ENCODE results near the gene CYP26B1. TPM values are rescaled to one million over a fixed set of nuclear protein-coding genes. Genes with fewer than 3 reads are reported as not detected.
A peak's percentile ranks its signal among the peaks of the same experiment; 100 is the strongest.

The CYP26B1 gene
- total RNA-seq, 1 experiment from 2014 or later, result 2.7 TPM

- H3K27me3 ChIP-seq (replicated peaks; ENCODE audit: insufficient read depth, low read depth, low read length, poor library complexity), result peaks cover 39% of the 10 kb centered on the region
- POLR2A ChIA-PET (ENCODE audit: low non-redundant PET), result no interaction called here
- H3K36me3 ChIP-seq (ENCODE audit: insufficient read depth, low read length, poor library complexity, severe bottlenecking), result no peaks in the 10 kb centered on the region
- BruUV-seq (replicated peaks), result no TSS peak
- TF ChIP-seq CTCF (conservative IDR thresholded peaks at IDR 0.05; ENCODE audit: low read depth, low read length), result no peak
- no peak for TF ChIP-seq EZH2 (IDR thresholded peaks at IDR 0.05; ENCODE audit: borderline replicate concordance, low read depth, low read length, poor library complexity, severe bottlenecking)
- CTCF ChIA-PET, result no interaction called here
- no peak overlapping the region for H3K27ac ChIP-seq (ENCODE audit: low read depth, low read length, poor library complexity, severe bottlenecking)
- intact Hi-C loops (cut with micrococcal nuclease; ENCODE audit: unreplicated experiment), result loop anchor here (5.0 to 10.0 kb wide), 3 partner anchors 343 to 531 kb away; no protein-coding TSS in a partner anchor
- peaks cover 30% of the 10 kb centered on the region for H3K4me1 ChIP-seq (ENCODE audit: insufficient read depth, low read length, poor library complexity, severe bottlenecking)
- peak overlapping the region; percentile 60 for H3K4me3 ChIP-seq (ENCODE audit: low read depth, low read length, poor library complexity, severe bottlenecking)
- H3K9me3 ChIP-seq (ENCODE audit: low read depth, low read length, poor library complexity, severe bottlenecking), result no peaks in the 10 kb centered on the region
- peak; percentile 27 for DNase-seq (ENCODE audit: low spot score)
These were observed 1.9 kb downstream of the CYP26B1 start for GRCh38 chr2:72145658-72146329.

- intact Hi-C loops (cut with micrococcal nuclease; ENCODE audit: unreplicated experiment), result loop anchor here (5.0 to 10.0 kb wide), 3 partner anchors 343 to 530 kb away; no protein-coding TSS in a partner anchor
- Histone ChIP-seq H3K9me3 (ENCODE audit: low read depth, low read length, poor library complexity, severe bottlenecking) (no peaks in the 10 kb centered on the region), H3K36me3 (ENCODE audit: insufficient read depth, low read length, poor library complexity, severe bottlenecking) (no peaks in the 10 kb centered on the region), H3K4me1 (ENCODE audit: insufficient read depth, low read length, poor library complexity, severe bottlenecking) (peaks cover 30% of the 10 kb centered on the region), H3K4me3 (ENCODE audit: low read depth, low read length, poor library complexity, severe bottlenecking) (peak overlapping the region; percentile 60), H3K27me3 (replicated peaks; ENCODE audit: insufficient read depth, low read depth, low read length, poor library complexity) (peaks cover 39% of the 10 kb centered on the region), H3K27ac (ENCODE audit: low read depth, low read length, poor library complexity, severe bottlenecking) (no peak overlapping the region)
- peak; percentile 62 for DNase-seq (ENCODE audit: low spot score)
- POLR2A ChIA-PET (ENCODE audit: low non-redundant PET), result no interaction called here
- CTCF ChIA-PET, result no interaction called here
- no TSS peak for BruUV-seq (replicated peaks)
- TF ChIP-seq EZH2 (IDR thresholded peaks at IDR 0.05; ENCODE audit: borderline replicate concordance, low read depth, low read length, poor library complexity, severe bottlenecking), result no peak
- TF ChIP-seq CTCF (conservative IDR thresholded peaks at IDR 0.05; ENCODE audit: low read depth, low read length), result no peak
These were observed 2.4 kb downstream of the CYP26B1 start for GRCh38 chr2:72145289-72145657.

GRCh38 chr2:72144632-72145288 lies 2.9 kb downstream of the CYP26B1 start:
- TF ChIP-seq EZH2 (IDR thresholded peaks at IDR 0.05; ENCODE audit: borderline replicate concordance, low read depth, low read length, poor library complexity, severe bottlenecking) (no peak), CTCF (conservative IDR thresholded peaks at IDR 0.05; ENCODE audit: low read depth, low read length) (no peak)
- H3K36me3 ChIP-seq (ENCODE audit: insufficient read depth, low read length, poor library complexity, severe bottlenecking), result no peaks in the 10 kb centered on the region
- H3K27ac ChIP-seq (ENCODE audit: low read depth, low read length, poor library complexity, severe bottlenecking), result no peak overlapping the region
- H3K27me3 ChIP-seq (replicated peaks; ENCODE audit: insufficient read depth, low read depth, low read length, poor library complexity), result peaks cover 39% of the 10 kb centered on the region
- POLR2A ChIA-PET (ENCODE audit: low non-redundant PET), result no interaction called here
- H3K4me3 ChIP-seq (ENCODE audit: low read depth, low read length, poor library complexity, severe bottlenecking), result peak overlapping the region; percentile 60
- H3K4me1 ChIP-seq (ENCODE audit: insufficient read depth, low read length, poor library complexity, severe bottlenecking), result peaks cover 30% of the 10 kb centered on the region
- intact Hi-C loops (cut with micrococcal nuclease; ENCODE audit: unreplicated experiment), result loop anchor here (5.0 to 10.0 kb wide), 3 partner anchors 342 to 530 kb away; no protein-coding TSS in a partner anchor
- no TSS peak for BruUV-seq (replicated peaks)
- no peaks in the 10 kb centered on the region for H3K9me3 ChIP-seq (ENCODE audit: low read depth, low read length, poor library complexity, severe bottlenecking)
- no peak for DNase-seq (ENCODE audit: low spot score)
- CTCF ChIA-PET, result no interaction called here
